IMR-90 (cell line): ENCODE results near the gene MRPL19. TPM values are rescaled to one million over a fixed set of nuclear protein-coding genes. Genes with fewer than 3 reads are reported as not detected.

Experiments used
- ATAC-seq: fragments of 200-7000 bp; cut with Tn5 transposase; 2 replicates; pipeline ENCODE4 v1.9.1; 2020; ENCODE audit warnings: low read depth, mild to moderate bottlenecking, moderate library complexity
- BruUV-seq: library from RNA; stranded (reverse); fragments of 400-500 nt; replicated peaks from 2 replicates; lab custom pipeline; 2021; lab: Mats Ljungman, UMichigan
- CTCF ChIA-PET: fragments of 300-600 bp; formaldehyde crosslinking; extraction: SDS; loops from one replicate; lab custom pipeline; 2021; ENCODE audit warnings: antibody characterized with exemption; lab: Yijun Ruan, JAX
- POLR2A ChIA-PET: fragments of 300-600 bp; sonication (Branson Sonifier 250); formaldehyde crosslinking; loops from one replicate; lab custom pipeline; 2022; ENCODE audit warnings: antibody characterized with exemption; ENCODE audit not compliant: unreplicated experiment; lab: Charles Lee
- DNase-seq: peaks from one replicate; pipeline ENCODE4 v3.0.0; 2013
- H2AFZ ChIP-seq: replicated peaks from 2 replicates; pipeline ENCODE3; 2013; ENCODE audit warnings: low read length, mild to moderate bottlenecking; ENCODE audit not compliant: poor library complexity
- H2AK5ac ChIP-seq: 2 replicates; pipeline ENCODE4 v1.6.1; 2013; ENCODE audit warnings: low read depth, low read length, inconsistent platforms
- H2AK9ac ChIP-seq: replicated peaks from 2 replicates; pipeline ENCODE3; 2013; ENCODE audit warnings: mild to moderate bottlenecking, low read depth, low read length, moderate library complexity; ENCODE audit not compliant: poor library complexity
- H2BK120ac ChIP-seq: 2 replicates; pipeline ENCODE4 v1.6.1; 2013; ENCODE audit warnings: low read depth, low read length, inconsistent platforms
- H2BK15ac ChIP-seq: 3 replicates; pipeline ENCODE4 v1.6.1; 2013; ENCODE audit warnings: low read depth, low read length, inconsistent platforms
- H2BK20ac ChIP-seq: 2 replicates; pipeline ENCODE4 v1.6.1; 2013; ENCODE audit warnings: low read depth, mild to moderate bottlenecking, inconsistent platforms, low read length, moderate library complexity
- H2BK5ac ChIP-seq: 2 replicates; pipeline ENCODE4 v1.6.1; 2013; ENCODE audit warnings: mild to moderate bottlenecking, low read depth, low read length, inconsistent platforms; ENCODE audit not compliant: poor library complexity, severe bottlenecking
- H3K14ac ChIP-seq: replicated peaks from 2 replicates; pipeline ENCODE4 v1.6.1; 2013; ENCODE audit warnings: low read depth, low read length, inconsistent platforms
- H3K18ac ChIP-seq: 2 replicates; pipeline ENCODE4 v1.6.1; 2013; ENCODE audit warnings: low read depth, low read length, control low read depth
- H3K23ac ChIP-seq: 2 replicates; pipeline ENCODE4 v1.6.1; 2013; ENCODE audit warnings: low read depth, low read length, inconsistent platforms
- H3K27ac ChIP-seq: 2 replicates; pipeline ENCODE4 v1.5.1; 2013; ENCODE audit warnings: mild to moderate bottlenecking, control low read depth, low read length; ENCODE audit not compliant: insufficient read depth
- H3K27me3 ChIP-seq: 2 replicates; pipeline ENCODE4 v1.6.1; 2013; ENCODE audit warnings: low read length; ENCODE audit not compliant: control insufficient read depth, insufficient read depth
- H3K36me3 ChIP-seq: 2 replicates; pipeline ENCODE4 v1.6.1; 2013; ENCODE audit warnings: low read length, mixed read lengths; ENCODE audit not compliant: control insufficient read depth, insufficient read depth
- H3K4ac ChIP-seq: 2 replicates; pipeline ENCODE4 v1.6.1; 2013; ENCODE audit warnings: low read depth, low read length, inconsistent platforms
- H3K4me1 ChIP-seq: 2 replicates; pipeline ENCODE4 v1.6.1; 2013; ENCODE audit warnings: low read length, mixed read lengths; ENCODE audit not compliant: control insufficient read depth, insufficient read depth
- H3K4me2 ChIP-seq: 2 replicates; pipeline ENCODE4 v1.6.1; 2013; ENCODE audit warnings: low read depth, mild to moderate bottlenecking, control low read depth, low read length, moderate library complexity
- H3K4me3 ChIP-seq: 2 replicates; pipeline ENCODE4 v1.5.1; 2013; ENCODE audit warnings: low read depth, mild to moderate bottlenecking, control low read depth, low read length, moderate library complexity; ENCODE audit not compliant: insufficient read depth
- H3K56ac ChIP-seq: 2 replicates; pipeline ENCODE4 v1.6.1; 2013; ENCODE audit warnings: low read length, inconsistent platforms; ENCODE audit not compliant: insufficient read depth; ENCODE audit errors: extremely low read depth
- H3K79me1 ChIP-seq, 2 experiments: 2 replicates each; pipeline ENCODE4 v1.6.1; 2013; ENCODE audit warnings: low read length in 2 of 2, inconsistent platforms in 1 of 2, low read depth in 1 of 2
- H3K9ac ChIP-seq: 2 replicates; pipeline ENCODE4 v1.6.1; 2013; ENCODE audit warnings: low read depth, low read length, control low read depth
- H3K9me1 ChIP-seq: 2 replicates; pipeline ENCODE4 v1.6.1; 2013; ENCODE audit warnings: low read length, inconsistent platforms; ENCODE audit not compliant: insufficient read depth
- H3K9me3 ChIP-seq: 2 replicates; pipeline ENCODE4 v1.6.1; 2013; ENCODE audit warnings: low read length; ENCODE audit not compliant: control insufficient read depth, insufficient read depth
- H4K20me1 ChIP-seq: 2 replicates; pipeline ENCODE4 v1.6.1; 2013; ENCODE audit warnings: low read length, inconsistent platforms; ENCODE audit not compliant: insufficient read depth
- H4K5ac ChIP-seq: 2 replicates; pipeline ENCODE4 v1.6.1; 2013; ENCODE audit warnings: mild to moderate bottlenecking, low read depth, low read length, control low read depth
- H4K8ac ChIP-seq, 2 experiments: 2 replicates each; pipeline ENCODE4 v1.6.1; 2013; ENCODE audit warnings: low read depth in 2 of 2, low read length in 2 of 2, control low read depth in 1 of 2, inconsistent platforms in 1 of 2
- H4K91ac ChIP-seq: 2 replicates; pipeline ENCODE4 v1.6.1; 2013; ENCODE audit warnings: low read depth, low read length, inconsistent platforms; ENCODE audit not compliant: insufficient read depth
- ELK1 ChIP-seq: fragments of 150-350 bp; IDR thresholded peaks from 2 replicates; pipeline ENCODE4 v1.6.1; 2016; ENCODE audit warnings: low read depth, mild to moderate bottlenecking, low read length, moderate library complexity, borderline replicate concordance
- SMC3 ChIP-seq: fragments of 150-350 bp; IDR thresholded peaks from 2 replicates; pipeline ENCODE4 v1.6.1; 2016; ENCODE audit warnings: low read depth, mild to moderate bottlenecking, antibody characterized with exemption, low read length, moderate library complexity
- WGBS, 2 experiments: methylation state at CpG; one replicate each; pipeline versions ENCODE4 v1.1.5 to v1.1.7; 2013; ENCODE audit warnings: missing lambda C conversion rate in 2 of 2; ENCODE audit not compliant: insufficient read length in 1 of 2; ENCODE audit errors: extremely low coverage in 2 of 2; 5-methylcytosine and 5-hydroxymethylcytosine counted together
- dilution Hi-C: fragments of 300-500 bp; cut with HindIII; formaldehyde crosslinking; loops from one replicate; pipeline ENCODE4 v1.14.3; 2018; ENCODE audit warnings: low sequenced_read_pairs; ENCODE audit not compliant: unreplicated experiment
- in situ Hi-C: fragments of 300-500 bp; cut with MboI; formaldehyde crosslinking; loops from 3 replicates; pipeline ENCODE4 v1.14.3; 2019; ENCODE audit warnings: low sequenced_read_pairs, inconsistent platforms, mixed read lengths
- intact Hi-C: fragments of 100-400 bp; cut with micrococcal nuclease; formaldehyde crosslinking; loops from 2 replicates; pipeline ENCODE4 v1.10.0; 2022
- polyA plus RNA-seq, 3 experiments: library from polyadenylated mRNA; depleted of rRNA; stranded (reverse); fragments of >200 nt; gene quantifications; 2 replicates each; pipeline ENCODE4 v1.2.3, GENCODE V29; 2012; ENCODE audit warnings: low replicate concordance in 1 of 3
- total RNA-seq: library from RNA; depleted of rRNA; stranded (reverse); fragments of >200 nt; gene quantifications from 2 replicates; pipeline ENCODE4 v1.2.3, GENCODE V29; 2012

Gene MRPL19
- total and polyA plus RNA-seq, 2 of the 4 experiments (the other 2 are of a cell fraction): 24.8 to 28.5 TPM

GRCh38 chr2:75654012-75654411 lies 7.4 kb downstream of the MRPL19 start:
- no peak overlapping the region for H3K27ac ChIP-seq
- H4K20me1 ChIP-seq: no peaks in the 10 kb centered on the region
- H3K9ac ChIP-seq: no peak overlapping the region
- ATAC-seq (no peak), DNase-seq (no peak)
- ChIA-PET POLR2A (no interaction called here), CTCF (interaction anchor here (1.3 kb wide), 1 partner anchor 25 kb away, joined by 4 read pairs; no protein-coding TSS in a partner anchor)
- no peak overlapping the region for H2BK120ac ChIP-seq
- in situ Hi-C loops: no loop called here
- peaks cover 8% of the 10 kb centered on the region; the same call in 1 of the 2 replicates for H3K9me1 ChIP-seq
- H3K9me3 ChIP-seq: no peaks in the 10 kb centered on the region
- no peak overlapping the region for H3K56ac ChIP-seq
- H2BK5ac ChIP-seq: no peak overlapping the region
- H4K5ac ChIP-seq: no peak overlapping the region
- no peaks in the 10 kb centered on the region for H3K27me3 ChIP-seq
- TF ChIP-seq ELK1: no peak
- TF ChIP-seq SMC3: no peak
- no CpG with 5 or more reads among the region's 2 CpGs for WGBS, 2 experiments
- no peak overlapping the region for H3K4me3 ChIP-seq
- intact Hi-C loops: no loop called here
- H3K4me2 ChIP-seq: no peak overlapping the region
- H2AFZ ChIP-seq: no peak overlapping the region
- no peak overlapping the region for H4K8ac ChIP-seq
- no peak overlapping the region for H2BK15ac ChIP-seq
- H2AK9ac ChIP-seq: no peak overlapping the region
- no peak overlapping the region for H3K18ac ChIP-seq
- H3K4ac ChIP-seq: no peak overlapping the region
- no TSS peak for BruUV-seq
- no peak overlapping the region for H2AK5ac ChIP-seq
- H3K14ac ChIP-seq: no peak overlapping the region
- H3K79me1 ChIP-seq: peaks cover 14 to 34% of the 10 kb centered on the region in 2 experiments
- no peak overlapping the region for H3K23ac ChIP-seq
- H3K36me3 ChIP-seq: peaks cover 32% of the 10 kb centered on the region
- dilution Hi-C loops: no loop called here
- no peak overlapping the region for H2BK20ac ChIP-seq
- H4K91ac ChIP-seq: no peak overlapping the region
- peaks cover 2% of the 10 kb centered on the region; the same call in 1 of the 2 replicates for H3K4me1 ChIP-seq
